Prostate gland (tissue), 2 donors: ENCODE results near the gene RASGEF1B. TPM values are rescaled to one million over a fixed set of nuclear protein-coding genes. Genes with fewer than 3 reads are reported as not detected.

Source experiments
- DNase-seq: peaks from one replicate; pipeline ENCODE4 v3.0.0-alpha.2; 2019; ENCODE audit warnings: low spot score
- H3K27ac ChIP-seq, 2 donors: fragments of 200-600 bp; sonication (generic); 2 replicates each; pipeline ENCODE4 v1.5.1; 2017 to 2019
- H3K27me3 ChIP-seq: fragments of 200-600 bp; sonication (generic); replicated peaks from 2 replicates; pipeline ENCODE4 v1.5.1; 2019; ENCODE audit not compliant: insufficient read depth
- H3K36me3 ChIP-seq, 2 donors: fragments of 200-600 bp; sonication (generic); 1 replicate in 1 of 2; 2 replicates in 1 of 2; pipeline versions ENCODE4 v1.5.1 to v1.8.1; 2017 to 2019
- H3K4me1 ChIP-seq: fragments of 200-600 bp; sonication (generic); replicated peaks from 2 replicates; pipeline ENCODE4 v1.5.1; 2019
- H3K4me3 ChIP-seq, 2 donors: fragments of 200-600 bp; sonication (generic); 2 replicates each; pipeline ENCODE4 v1.5.1; 2017 to 2019
- H3K9me3 ChIP-seq: fragments of 200-600 bp; sonication (generic); 2 replicates; pipeline ENCODE4 v1.5.1; 2017
- POLR2A ChIP-seq: fragments of 450-650 bp; IDR thresholded peaks from one replicate; pipeline ENCODE4 v1.6.1; 2016; ENCODE audit warnings: antibody characterized with exemption, mild to moderate bottlenecking
- POLR2AphosphoS5 ChIP-seq: sonication (generic); formaldehyde crosslinking; IDR thresholded peaks from one replicate; pipeline ENCODE4 v1.6.1; 2017; ENCODE audit warnings: antibody characterized with exemption
- WGBS: methylation state at CpG from one replicate; pipeline ENCODE4 v1.1.5; 2018; 5-methylcytosine and 5-hydroxymethylcytosine counted together
- intact Hi-C: fragments of 100-400 bp; cut with DNase I; formaldehyde crosslinking; loops from one replicate; pipeline ENCODE4 v1.14.2; 2022
- total RNA-seq, 2 donors: library from RNA; depleted of rRNA; stranded (reverse); fragments of >200 nt; gene quantifications; one replicate each; pipeline ENCODE4 v1.1.0, GENCODE V29; 2016
- TF ChIP-seq, protein P1 (sequence below), 4 experiments: fragments of 200-600 bp in 2 of 4; fragments of 450-650 bp in 2 of 4; sonication (generic) in 2 of 4; IDR thresholded peaks; 1 replicate in 3 of 4; 2 replicates in 1 of 4; pipeline ENCODE4 v1.5.1; 2016 to 2019; ENCODE audit warnings: antibody characterized with exemption in 4 of 4, mild to moderate bottlenecking in 2 of 4, moderate library complexity in 2 of 4

Gene RASGEF1B
- total RNA-seq, 2 donors from 2014 or later: 16.4 TPM

- H3K36me3 ChIP-seq: no peaks in the 10 kb centered on the region
- WGBS: 55% methylated on average over 6 of the region's 6 CpGs
- H3K4me1 ChIP-seq: no peaks in the 10 kb centered on the region
- H3K4me3 ChIP-seq: no peak overlapping the region
- H3K27ac ChIP-seq: no peak overlapping the region
- H3K27me3 ChIP-seq: no peaks in the 10 kb centered on the region
- intact Hi-C loops: no loop called here
- DNase-seq: peak; percentile 29
- no peaks in the 10 kb centered on the region for H3K9me3 ChIP-seq
- TF ChIP-seq POLR2AphosphoS5 (no peak), POLR2A (no peak)
- TF ChIP-seq, protein P1, sequence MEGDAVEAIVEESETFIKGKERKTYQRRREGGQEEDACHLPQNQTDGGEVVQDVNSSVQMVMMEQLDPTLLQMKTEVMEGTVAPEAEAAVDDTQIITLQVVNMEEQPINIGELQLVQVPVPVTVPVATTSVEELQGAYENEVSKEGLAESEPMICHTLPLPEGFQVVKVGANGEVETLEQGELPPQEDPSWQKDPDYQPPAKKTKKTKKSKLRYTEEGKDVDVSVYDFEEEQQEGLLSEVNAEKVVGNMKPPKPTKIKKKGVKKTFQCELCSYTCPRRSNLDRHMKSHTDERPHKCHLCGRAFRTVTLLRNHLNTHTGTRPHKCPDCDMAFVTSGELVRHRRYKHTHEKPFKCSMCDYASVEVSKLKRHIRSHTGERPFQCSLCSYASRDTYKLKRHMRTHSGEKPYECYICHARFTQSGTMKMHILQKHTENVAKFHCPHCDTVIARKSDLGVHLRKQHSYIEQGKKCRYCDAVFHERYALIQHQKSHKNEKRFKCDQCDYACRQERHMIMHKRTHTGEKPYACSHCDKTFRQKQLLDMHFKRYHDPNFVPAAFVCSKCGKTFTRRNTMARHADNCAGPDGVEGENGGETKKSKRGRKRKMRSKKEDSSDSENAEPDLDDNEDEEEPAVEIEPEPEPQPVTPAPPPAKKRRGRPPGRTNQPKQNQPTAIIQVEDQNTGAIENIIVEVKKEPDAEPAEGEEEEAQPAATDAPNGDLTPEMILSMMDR (IDR thresholded peaks at IDR 0.05): no peak
Observed at GRCh38 chr4:81424336-81424735, 47.4 kb downstream of the RASGEF1B start.

GRCh38 chr4:81422595-81422994 is 49.1 kb downstream of the RASGEF1B start:
- H3K27ac ChIP-seq: no peak overlapping the region
- DNase-seq: no peak

GRCh38 chr4:81421346-81422218 is 50.1 kb downstream of the RASGEF1B start:
- H3K27me3 ChIP-seq: no peaks in the 10 kb centered on the region
- no peak overlapping the region for H3K4me3 ChIP-seq
- H3K9me3 ChIP-seq: no peaks in the 10 kb centered on the region
- no peaks in the 10 kb centered on the region for H3K4me1 ChIP-seq
- TF ChIP-seq POLR2AphosphoS5 (no peak), POLR2A (no peak)
- TF ChIP-seq, protein P1 (IDR thresholded peaks at IDR 0.05): no peak
- intact Hi-C loops: no loop called here
- H3K36me3 ChIP-seq: no peaks in the 10 kb centered on the region
- 81% methylated on average over 6 of the region's 6 CpGs for WGBS
- H3K27ac ChIP-seq: no peak overlapping the region
- no peak for DNase-seq

More at GRCh38 chr4:81422595-81422994, 49.1 kb downstream of the RASGEF1B start:
- Histone ChIP-seq H3K4me1 (no peaks in the 10 kb centered on the region), H3K27me3 (no peaks in the 10 kb centered on the region), H3K4me3 (no peak overlapping the region), H3K36me3 (no peaks in the 10 kb centered on the region), H3K9me3 (no peaks in the 10 kb centered on the region)
- TF ChIP-seq POLR2A (no peak), POLR2AphosphoS5 (no peak)
- TF ChIP-seq, protein P1 (IDR thresholded peaks at IDR 0.05): no peak
- intact Hi-C loops: no loop called here
- 35% methylated on average over 1 of the region's 1 CpG for WGBS

- H3K36me3 ChIP-seq: no peaks in the 10 kb centered on the region
- no peak overlapping the region for H3K27ac ChIP-seq
- H3K9me3 ChIP-seq: no peaks in the 10 kb centered on the region
- H3K4me1 ChIP-seq: no peaks in the 10 kb centered on the region
- WGBS: 63% methylated on average over 1 of the region's 1 CpG
- intact Hi-C loops: no loop called here
- DNase-seq: no peak
- no peaks in the 10 kb centered on the region for H3K27me3 ChIP-seq
- TF ChIP-seq POLR2AphosphoS5: no peak
- TF ChIP-seq POLR2A: no peak
- TF ChIP-seq, protein P1 (IDR thresholded peaks at IDR 0.05): no peak
- no peak overlapping the region for H3K4me3 ChIP-seq
Observed at GRCh38 chr4:81418572-81418971, 53.1 kb downstream of the RASGEF1B start.

DNA sequence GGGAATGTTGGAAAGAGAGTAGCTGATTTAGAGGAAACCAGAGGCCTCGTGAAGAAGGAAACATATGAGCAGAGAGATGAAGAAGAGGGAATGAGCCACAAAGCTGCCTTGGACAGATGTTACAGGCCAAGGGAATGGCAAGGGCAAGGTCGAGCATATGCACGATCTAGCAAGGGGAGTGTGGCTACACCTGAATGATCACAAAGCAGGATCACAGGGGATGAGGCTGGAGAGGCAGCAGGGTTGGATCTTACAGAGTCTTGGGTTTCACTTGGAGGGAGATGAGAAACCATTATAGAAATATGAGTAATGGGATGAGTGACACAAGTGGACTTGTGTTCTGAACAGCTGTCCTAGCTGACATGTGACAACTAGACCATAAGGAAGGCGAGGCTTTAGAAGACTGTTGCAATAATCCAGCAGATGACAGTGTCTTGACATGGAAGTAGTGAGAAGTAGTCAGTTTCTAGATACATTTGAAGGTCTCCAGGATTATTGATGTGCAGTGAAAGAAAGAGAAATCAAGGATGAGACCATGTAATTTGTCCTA is 58.7 kb downstream of the RASGEF1B start:
- no peak for TF ChIP-seq POLR2A
- TF ChIP-seq, protein P1 (IDR thresholded peaks at IDR 0.05): no peak
- TF ChIP-seq POLR2AphosphoS5: no peak
- no peak for DNase-seq
- WGBS: 76% methylated on average over 4 of the region's 4 CpGs
- Histone ChIP-seq H3K27ac (no peak overlapping the region), H3K27me3 (no peaks in the 10 kb centered on the region), H3K36me3 (no peaks in the 10 kb centered on the region), H3K4me3 (no peak overlapping the region), H3K9me3 (no peaks in the 10 kb centered on the region), H3K4me1 (no peaks in the 10 kb centered on the region)
- intact Hi-C loops: no loop called here
